ENCODE data around the gene DNMT1. TPM values are rescaled to one million over a fixed set of nuclear protein-coding genes. Genes with fewer than 3 reads are reported as not detected.

Gene DNMT1
- total RNA-seq, 1 donor from 2014 or later, result 57.7 TPM

DNA sequence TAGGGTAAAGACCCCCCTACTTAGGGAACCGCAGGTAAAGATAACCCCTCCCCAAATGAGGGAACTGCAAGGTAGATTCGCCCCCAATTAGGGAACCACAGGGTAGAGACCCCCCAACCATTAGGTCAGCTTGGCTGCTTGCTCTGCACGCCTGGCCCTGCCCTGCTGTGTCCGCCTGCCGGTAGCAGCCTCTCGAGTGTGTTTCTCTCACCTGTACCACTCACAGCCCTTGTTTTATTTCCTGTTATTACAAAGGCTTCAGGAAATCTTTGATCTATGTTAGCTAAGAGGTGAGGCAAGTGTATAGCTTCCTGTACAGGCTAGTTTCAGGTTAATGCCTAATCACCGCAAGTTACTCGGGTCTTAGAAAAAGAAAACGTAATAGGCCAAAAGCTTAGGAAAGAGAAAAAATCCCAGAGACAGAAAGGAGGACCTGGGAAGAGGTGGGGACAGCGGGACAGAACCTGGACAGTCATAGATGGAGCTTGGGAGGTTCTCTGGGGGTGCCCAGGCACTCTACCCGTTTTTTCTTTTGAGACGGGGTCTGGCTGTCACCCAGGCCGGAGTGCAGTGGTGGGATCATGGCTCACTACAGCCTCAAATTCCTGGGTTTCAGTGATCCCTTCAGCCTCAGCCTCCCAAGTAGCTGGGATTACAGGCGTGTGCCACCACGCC lies 51.9 kb downstream of the DNMT1 start:
- no peak for DNase-seq (ENCODE audit: low spot score)

GRCh38 chr19:10141973-10142372 lies 52.8 kb downstream of the DNMT1 start:
- no peak for DNase-seq (ENCODE audit: low spot score)

DNA sequence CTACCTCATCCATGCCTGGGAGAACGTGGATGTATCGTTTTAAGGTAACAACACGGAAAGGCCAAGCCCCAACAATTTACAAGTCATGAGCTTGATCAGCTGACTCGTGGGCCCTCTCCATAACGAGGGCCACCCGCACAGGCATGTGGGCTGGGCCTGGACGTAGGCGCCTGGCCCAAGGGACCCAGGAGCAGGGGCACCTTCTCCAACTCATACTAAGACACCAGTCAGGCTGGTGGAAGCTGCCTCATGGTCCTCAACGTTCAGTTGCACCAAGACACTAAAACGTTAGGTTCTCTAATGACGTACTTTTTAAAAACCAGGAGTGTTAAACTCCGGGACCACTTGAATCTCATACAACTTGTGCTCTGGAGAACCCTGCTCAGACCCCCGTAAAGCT lies 53.3 kb downstream of the DNMT1 start:
- no peak for DNase-seq (ENCODE audit: low spot score)

DNA sequence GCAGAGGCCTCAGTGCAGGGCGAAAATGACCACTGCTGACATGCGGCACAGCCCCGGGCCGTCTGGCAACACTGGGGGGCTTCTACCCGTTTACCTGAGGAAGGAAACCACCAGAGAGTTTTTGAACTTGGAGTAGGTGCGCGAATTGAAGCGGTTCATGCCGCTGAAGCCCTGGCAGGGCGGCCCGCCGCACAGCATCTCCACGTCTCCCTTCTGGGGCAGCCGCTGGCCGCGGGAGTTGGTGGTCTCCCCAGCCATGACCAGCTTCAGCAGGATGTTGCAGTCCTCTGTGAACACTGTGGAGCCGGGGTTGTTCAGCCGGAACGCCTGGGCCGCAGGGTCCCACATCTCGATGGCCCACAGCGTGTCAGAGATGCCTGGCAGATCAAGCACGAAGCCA lies 54.8 kb downstream of the DNMT1 start:
- no peak for DNase-seq (ENCODE audit: low spot score)

- no peak for DNase-seq (ENCODE audit: low spot score)
Observed at GRCh38 chr19:10138879-10139795, 55.6 kb downstream of the DNMT1 start.

GRCh38 chr19:10137751-10138682 lies 56.7 kb downstream of the DNMT1 start:
- DNase-seq (ENCODE audit: low spot score), result no peak

GRCh38 chr19:10136936-10137335 lies 57.8 kb downstream of the DNMT1 start:
- DNase-seq (ENCODE audit: low spot score), result no peak

DNA sequence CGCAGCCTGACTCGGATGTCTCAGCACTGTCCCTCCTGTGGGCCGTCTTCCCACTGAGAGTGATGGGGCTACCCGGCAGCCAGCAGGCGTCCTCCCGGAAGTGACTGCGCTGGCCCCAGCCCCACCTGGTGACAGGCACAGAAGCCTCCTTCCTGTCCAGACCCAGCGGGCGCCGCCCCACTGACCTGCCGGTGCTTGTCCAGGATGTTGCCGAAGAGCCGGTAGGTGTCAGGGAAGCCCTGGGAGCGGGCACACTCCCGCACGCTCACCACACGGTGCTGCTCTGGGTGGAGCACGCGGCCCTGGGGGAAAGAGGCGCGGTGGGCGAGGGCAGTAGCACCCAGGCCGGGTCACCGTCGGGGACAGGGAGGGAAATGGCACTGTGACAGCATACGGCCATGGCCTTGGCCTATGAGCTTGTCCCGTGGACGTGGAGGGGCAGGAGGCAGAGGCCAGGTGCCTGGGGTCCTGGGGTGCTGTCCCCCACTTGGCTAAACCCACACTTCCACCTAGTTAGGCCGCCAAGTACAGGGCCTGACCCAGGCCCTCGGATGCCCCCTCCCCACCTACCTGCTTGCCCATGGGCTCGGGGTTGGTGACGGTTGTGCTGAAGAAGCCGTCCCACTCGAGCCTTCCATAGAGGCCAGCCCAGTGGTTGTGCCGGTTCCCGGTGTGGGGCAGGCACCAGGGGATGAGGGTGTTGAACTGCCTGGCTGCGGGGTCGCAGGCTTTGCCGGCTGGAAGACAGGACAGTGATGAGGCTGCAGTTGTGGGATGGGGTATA lies 59.0 kb downstream of the DNMT1 start:
- no peak for DNase-seq (ENCODE audit: low spot score)

DNA sequence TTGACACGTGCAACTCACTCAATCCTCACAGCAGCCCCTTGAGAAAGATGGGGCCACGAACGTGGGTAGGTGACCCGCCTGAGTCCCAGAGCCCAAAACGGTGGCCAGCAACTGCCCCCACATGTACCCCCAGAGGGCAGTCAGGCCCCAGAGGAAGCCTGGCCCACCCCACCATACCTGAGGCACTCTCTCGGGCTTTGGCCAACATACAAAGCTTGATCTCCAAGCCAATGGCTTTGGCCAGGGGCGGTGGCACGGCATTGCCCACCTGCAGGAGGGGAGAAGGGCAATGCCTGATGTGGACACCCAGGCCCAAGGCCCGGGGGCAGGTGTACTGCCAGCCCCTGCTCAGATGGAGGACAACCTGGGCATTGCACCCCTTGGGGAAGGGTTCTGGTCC lies 60.7 kb downstream of the DNMT1 start:
- DNase-seq (ENCODE audit: low spot score), result no peak

GRCh38 chr19:10133596-10133995 lies 61.2 kb downstream of the DNMT1 start:
- DNase-seq (ENCODE audit: low spot score), result no peak

DNA sequence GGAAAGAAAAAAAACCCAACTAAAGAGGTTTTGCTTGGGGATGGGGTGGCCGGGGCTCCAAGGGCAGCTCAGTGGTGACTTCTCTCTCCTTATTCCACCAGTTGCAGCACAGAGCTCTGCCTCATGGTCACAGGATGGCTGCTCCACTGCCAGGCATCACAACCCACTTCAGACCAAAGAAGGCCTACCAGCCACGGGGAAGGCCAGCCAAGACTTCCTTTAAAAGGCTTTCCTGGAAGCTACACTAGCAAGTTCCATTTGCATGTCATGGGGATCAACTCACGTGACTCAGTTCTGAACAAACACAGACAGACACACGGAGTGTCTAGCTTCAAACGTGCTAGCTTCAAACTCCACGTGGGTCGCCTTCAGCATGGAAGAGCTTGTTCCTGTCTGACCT lies 61.8 kb downstream of the DNMT1 start:
- DNase-seq (ENCODE audit: low spot score), result no peak

- DNase-seq (ENCODE audit: low spot score), result no peak
Observed at GRCh38 chr19:10126213-10126639, 68.5 kb downstream of the DNMT1 start.

DNA sequence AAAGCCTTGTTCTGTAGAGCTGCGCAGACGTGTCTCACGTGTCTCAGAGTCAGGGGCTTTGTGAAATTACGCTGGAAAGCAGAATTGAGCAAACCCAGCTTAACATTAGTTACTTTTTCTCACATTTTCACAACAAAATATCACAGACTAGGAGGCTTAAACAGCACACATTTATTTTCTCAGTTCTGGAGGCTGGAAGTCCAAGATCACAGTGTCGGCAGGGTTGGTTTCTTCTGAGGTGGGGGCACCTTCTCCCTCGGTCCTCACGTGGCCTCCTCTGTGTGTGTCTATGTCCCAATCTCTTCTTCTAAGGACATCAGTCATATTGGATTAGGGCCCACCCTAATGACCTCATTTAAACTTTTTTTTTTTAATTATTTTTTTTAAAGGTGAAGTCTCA lies 70.3 kb downstream of the DNMT1 start:
- no peak for DNase-seq (ENCODE audit: low spot score)

DNA sequence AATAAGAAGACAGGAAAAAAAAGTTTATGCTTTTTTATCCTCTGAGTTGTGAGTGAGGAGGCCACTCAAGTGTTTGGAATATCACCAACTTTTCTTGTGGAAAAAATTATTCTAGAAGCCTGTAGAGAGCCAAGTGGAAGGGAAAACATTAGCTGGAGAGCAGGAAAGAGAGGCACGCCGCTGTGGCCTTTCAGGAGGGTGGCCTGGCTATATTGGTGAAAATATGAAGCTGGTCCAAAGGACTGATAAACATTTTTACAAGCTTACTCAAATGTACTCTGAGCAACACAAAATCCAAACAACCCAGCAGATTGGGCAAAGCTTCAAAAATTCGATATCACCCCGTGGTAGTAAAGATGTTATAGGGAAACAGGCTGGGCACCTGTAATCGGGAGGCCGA lies 72.7 kb downstream of the DNMT1 start:
- no peak for DNase-seq (ENCODE audit: low spot score)

GRCh38 chr19:10120538-10121189 lies 74.1 kb downstream of the DNMT1 start:
- no peak for DNase-seq (ENCODE audit: low spot score)

DNA sequence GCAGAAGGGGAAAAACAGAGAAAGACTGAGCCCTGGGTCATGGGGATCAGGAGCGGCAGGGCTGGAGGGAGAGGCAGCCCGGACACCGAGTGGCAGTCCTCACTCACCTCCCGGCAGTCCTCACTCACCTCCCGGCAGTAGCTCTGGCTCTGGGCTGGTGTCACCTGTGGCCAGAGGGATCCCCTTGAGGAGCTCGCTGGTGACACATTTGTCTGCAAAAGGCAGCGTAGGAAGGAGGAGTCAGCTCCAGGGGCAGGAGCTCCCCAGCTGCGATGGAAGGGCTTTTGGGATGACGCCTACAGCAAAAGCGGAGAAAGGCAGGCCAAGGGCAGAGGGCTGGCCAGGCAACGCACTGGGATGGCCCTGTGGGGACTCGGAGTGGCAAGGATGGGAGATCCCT lies 75.8 kb downstream of the DNMT1 start:
- no peak for DNase-seq (ENCODE audit: low spot score)

- no peak for DNase-seq (ENCODE audit: low spot score)
Observed at GRCh38 chr19:10116866-10117616, 77.7 kb downstream of the DNMT1 start.

DNA sequence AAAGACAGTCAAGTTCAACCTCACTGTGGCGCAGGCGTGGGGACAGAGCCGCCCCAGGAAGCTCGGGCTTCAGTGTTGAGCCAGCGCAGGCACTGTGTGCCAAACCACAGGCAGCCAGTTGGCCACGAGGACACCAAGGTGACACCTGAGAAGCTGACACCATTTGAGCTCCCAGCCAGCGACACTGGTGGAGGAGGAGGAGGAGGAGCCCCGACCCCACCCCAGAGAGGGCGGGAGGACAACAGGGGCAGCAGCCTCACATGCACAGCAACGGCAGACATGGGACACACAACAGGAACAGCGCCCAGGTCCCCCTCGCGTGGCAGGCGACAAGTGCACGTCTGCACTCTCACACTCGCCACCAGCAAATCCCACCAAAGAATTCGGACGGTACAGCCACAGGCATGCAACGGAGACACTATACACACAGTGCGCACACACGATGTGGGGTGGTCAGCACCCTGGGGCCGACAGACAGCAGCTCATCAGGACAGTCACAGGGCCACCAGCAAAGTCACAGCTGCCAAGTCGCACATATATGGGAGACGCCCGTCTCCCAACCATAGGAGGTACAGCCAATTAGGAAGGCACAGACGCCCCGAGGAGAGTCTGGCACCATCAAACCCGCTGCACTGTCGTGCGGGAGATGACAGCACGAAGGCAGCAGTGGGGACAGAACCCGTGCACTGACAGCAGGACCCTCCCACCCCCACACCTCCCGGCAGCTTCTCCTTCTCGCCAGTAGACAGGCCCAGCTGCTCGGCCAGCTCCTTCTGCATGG lies 78.5 kb downstream of the DNMT1 start:
- no peak for DNase-seq (ENCODE audit: low spot score)
